GM04503 (cell line): Measurements from ENCODE around the gene AQP2.

ENCODE experiments used
- DNase-seq: peaks from one replicate; pipeline ENCODE4 v3.0.0-alpha.2; 2012; ENCODE audit warnings: low read depth

Gene AQP2

DNA sequence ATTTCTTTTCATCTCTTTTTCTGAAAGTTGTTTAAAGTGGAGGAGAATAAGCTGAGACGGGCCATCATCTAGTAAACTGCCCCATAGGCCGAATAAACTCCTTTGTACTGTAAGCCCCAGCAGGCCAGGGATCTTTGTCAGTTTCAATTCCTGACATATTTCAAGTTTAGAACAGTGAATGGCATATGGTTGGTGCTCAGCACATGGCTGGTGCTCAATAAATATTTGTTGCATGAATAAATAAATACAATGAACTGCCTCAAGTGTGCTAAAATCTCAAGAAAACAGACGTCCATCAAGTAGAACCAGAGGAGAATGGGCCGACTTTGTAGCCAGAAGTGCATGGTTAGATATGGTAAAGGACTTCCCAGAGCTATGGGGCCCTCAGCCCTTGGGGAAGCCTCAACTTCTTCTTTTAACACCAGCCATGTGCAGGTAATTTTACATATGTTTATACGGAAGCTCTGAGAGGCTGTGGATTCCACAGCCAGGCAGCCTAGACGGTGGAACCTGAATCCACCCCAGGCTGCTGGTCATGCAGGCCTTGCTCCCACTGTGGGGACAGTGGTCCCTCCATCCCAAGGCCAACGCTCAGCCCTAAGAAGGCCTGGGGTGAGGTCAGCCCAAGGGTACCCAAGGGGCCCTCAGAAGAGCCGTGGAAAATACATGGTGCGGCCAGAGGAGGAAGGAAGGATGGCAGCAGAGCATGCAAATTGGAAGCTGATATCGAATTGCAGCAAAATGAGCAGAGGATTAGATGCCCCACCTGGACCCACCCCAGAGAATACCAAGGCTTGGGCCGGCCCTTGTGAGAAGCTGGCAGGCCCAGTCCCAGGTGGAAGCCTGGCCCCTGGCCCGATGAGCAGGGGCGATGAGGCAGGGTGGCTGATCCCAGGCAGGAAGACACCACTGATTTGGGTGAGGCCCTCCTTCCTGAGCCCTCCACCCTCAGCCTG, 8.7 kb upstream of the AQP2 start:
- DNase-seq = no peak

GRCh38 chr12:49942512-49942893, 8.0 kb upstream of the AQP2 start:
- DNase-seq = no peak

DNA sequence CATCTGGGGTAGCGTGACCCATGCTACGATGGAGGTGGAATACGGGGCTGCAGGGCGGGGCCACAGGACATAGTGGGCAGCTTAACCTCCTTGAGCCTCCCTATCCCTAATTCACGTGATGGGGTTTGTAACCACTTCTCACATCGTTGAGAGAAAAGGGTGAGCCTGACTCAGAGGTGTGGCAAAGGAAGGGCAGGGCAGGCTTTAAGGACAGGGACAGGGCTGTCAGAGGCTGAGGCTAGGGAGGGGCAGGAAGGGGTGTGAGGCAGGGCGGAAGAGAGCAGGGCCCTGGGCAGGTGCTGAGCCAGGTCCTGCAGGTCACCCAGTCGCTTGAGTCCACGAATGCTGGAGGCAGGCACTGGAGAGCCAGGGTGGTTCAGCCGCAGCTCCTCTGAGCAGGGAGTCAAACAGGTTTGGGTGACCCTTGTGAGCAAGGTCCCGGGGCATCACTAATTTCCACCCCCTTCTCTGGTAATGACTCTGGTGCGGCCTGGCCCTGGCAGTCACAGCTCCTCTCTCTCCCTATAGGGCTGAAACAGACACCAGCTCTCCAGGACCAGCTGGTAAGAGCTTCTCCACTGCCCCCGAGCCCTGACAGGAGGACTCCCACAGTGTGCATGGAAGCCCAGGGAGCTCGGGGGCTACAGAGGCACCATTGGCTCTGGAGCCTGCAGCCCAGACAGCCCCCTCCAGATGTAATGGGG, 7.5 kb upstream of the AQP2 start:
- DNase-seq = no peak

DNA sequence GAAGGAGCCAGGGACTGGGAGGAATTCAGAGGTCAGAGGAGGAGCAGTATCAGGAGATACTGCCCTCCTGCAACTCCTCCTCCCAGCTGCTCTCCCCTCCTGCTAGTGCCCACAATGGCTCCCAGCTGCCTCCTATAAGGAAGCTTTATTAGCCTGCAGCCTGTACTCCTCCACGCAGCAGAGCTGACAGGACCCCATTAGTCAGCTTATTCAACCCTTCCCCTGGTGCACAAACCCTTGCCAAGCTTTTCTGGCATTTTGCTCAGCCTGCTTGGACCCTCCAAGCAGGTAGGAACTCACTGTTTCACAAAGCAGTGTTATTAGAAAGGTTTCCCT, 6.9 kb upstream of the AQP2 start:
- DNase-seq = no peak

DNA sequence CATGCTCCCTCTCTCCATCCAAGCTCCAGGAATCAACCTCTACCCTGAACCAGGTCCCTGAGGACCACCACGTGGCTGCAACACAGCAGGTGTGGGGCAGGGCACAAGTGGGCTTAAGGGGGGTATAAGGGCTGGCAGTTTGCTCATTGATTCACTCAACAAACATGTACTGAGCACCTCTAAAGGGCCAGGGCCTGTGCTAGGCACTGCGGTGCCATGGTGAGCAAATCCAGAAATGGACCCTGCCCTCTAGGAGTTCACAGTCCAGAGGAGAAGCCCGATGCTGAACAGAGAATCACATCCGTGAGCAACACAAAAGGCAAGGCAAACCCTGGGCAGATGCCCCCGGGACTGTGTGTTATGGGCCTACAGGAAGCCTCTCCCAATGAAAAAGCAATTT, 6.5 kb upstream of the AQP2 start:
- no peak for DNase-seq

DNA sequence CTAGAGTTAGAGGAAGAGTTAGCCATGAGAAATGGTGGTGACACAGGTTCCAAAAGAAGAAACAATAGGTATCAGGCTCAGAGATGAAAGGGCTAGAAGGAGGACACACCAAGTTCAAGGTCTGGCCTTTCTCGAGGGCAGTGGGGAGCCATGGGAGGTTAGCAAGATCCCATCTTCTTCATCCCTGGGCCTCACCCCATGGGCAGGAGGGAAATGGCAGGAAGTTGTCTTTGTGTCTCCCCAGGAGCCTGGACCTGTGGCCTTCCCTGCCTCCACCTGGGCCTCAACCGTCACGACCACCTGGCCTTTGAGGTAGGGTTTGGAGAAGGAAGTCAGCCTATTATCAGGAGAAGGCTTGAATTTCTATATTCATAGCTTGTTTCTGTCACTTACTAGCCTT, 5.8 kb upstream of the AQP2 start:
- no peak for DNase-seq

- peak; percentile 12 for DNase-seq
Measured at GRCh38 chr12:49945394-49946080, 5.0 kb upstream of the AQP2 start.

DNA sequence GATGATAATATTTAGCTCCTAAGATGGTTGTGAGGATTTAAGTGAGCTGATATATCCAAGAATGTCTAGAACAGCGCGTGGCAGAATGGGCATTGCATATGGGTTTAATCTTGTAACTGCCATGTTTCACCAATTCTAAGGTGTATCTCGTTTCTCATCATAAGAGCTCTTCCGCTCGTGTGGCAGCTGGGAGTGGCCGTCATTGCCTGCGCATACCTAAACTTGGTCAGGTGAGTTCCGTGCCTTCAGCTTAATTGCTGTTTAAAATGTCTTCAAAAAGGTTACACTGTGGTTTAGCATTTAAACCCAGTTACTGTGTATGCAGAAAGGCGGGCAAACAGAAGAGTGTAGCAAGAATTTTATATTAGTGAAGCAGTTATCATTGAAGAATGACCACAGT, 4.5 kb upstream of the AQP2 start:
- no peak for DNase-seq

DNA sequence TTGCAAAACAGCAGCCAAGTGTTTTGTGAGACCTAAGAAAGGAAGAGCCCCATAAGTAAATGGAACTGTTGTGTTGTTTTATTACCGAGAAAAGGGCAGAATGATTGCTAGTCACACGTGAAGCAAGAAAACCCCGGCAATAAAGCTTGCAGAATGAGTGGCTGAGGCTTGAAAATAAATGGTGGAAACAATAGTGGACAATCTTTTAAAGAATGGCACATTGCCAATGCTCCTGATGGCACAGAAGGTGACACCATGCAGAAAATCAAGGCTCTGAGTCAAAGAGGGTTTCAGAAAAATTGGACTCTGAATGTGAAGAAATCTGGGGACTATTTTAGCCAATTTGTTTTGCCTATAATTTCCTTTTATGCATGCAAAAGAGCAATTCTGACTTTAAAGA, 4.0 kb upstream of the AQP2 start:
- no peak for DNase-seq

GRCh38 chr12:49947593-49948226, 2.8 kb upstream of the AQP2 start:
- DNase-seq = no peak

DNA sequence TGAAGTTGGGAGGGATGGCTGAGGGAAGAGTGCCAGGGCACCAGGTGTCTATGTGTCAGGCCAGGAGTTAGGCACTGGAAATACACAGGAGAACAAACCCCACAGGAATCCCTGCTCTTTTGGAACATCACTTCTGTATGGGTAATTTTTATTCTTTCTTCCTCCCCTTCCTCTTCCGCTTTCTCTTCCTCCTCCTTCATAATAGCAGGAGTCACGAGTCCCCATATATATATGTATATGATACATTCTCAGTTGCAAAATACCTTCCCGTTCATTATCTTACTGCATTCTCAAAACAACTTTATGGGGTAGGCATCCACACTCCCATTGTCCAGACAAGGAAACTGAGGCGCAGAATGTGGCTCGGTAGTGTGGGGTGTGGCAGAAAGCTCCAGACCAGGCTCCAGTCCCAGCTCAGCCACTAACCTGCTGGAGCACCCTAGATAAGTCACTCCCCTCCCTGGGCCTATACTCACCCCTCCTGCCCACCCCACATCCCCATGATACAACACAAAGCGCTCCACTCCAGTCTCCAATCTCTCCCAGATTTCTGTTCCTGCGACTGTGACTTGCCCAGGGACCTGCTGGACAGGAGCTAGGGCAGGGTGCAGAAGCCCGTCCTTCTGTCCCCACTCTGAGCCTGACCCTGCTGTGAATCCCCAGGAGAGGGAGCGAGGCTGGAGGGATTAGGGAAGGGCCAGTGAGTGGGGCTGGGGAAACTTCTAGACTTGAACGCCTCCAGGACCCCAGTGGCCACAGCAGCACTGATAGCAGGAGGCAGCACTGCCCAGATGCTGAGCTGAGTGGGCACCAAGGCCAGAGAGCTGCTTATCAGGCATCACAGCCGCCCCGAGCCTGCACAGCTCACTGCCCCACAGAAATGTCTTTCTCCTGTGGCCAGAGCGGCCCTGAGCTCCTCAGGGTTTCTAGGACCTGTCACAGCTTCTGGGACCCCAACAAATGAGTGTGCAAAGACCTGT, 1.4 kb upstream of the AQP2 start:
- no peak for DNase-seq

GRCh38 chr12:49949866-49950265, 671 bp upstream of the AQP2 start:
- no peak for DNase-seq

- no peak for DNase-seq
Measured at GRCh38 chr12:49951411-49952240, 1.1 kb downstream of the AQP2 start.

GRCh38 chr12:49952391-49953055, 2.0 kb downstream of the AQP2 start:
- no peak for DNase-seq

GRCh38 chr12:49953151-49953550, 2.6 kb downstream of the AQP2 start:
- DNase-seq = no peak

DNA sequence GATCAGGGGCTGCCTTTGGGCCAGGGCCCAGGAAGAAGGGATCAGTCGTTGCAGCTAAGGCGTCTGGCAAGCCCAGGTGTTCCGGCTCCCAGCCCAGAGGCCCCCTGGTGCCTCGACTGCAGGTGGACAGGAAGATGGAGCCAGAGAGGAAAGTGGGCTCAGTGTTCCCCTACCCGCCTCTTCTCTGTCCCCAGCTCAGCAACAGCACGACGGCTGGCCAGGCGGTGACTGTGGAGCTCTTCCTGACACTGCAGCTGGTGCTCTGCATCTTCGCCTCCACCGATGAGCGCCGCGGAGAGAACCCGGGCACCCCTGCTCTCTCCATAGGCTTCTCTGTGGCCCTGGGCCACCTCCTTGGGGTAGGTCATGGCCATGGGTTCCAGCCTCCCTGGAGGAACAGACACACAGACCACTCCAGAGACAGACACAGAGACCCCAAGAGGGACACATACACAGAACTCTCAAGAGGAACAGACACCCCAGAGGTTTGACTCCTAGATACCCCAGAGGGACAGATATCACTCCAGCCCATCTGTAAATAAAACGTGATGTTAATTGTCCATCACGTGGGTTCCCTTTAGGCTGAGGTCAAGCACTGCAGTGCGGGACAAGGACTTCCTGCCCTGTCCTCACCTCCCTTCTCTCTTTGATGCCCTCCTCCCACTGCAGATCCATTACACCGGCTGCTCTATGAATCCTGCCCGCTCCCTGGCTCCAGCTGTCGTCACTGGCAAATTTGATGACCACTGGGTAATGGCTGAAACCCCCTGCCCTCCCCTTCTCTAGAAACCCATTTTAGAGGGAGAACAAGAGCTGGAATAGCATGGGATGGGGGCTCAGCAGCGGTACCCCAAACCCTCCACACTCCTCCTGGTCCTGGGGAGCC, 3.7 kb downstream of the AQP2 start:
- no peak for DNase-seq

GRCh38 chr12:49954863-49955830, 4.6 kb downstream of the AQP2 start:
- no peak for DNase-seq
